HepG2 (cell line): ENCODE measurements around the gene LHPP. TPM values are rescaled to one million over a fixed set of nuclear protein-coding genes. Genes with fewer than 3 reads are reported as not detected.

ENCODE experiments used
- GTF3A ChIP-seq: sonication (generic); formaldehyde crosslinking; conservative IDR thresholded peaks from 2 replicates; pipeline ENCODE4 v1.4.0; 2020; ENCODE audit warnings: mild to moderate bottlenecking, missing genetic modification reagents
- HIVEP1 ChIP-seq: sonication (generic); formaldehyde crosslinking; IDR thresholded peaks from 2 replicates; pipeline ENCODE4 v1.4.0; 2020; ENCODE audit warnings: mild to moderate bottlenecking, missing genetic modification reagents
- IRX3 ChIP-seq: sonication (generic); formaldehyde crosslinking; IDR thresholded peaks from 2 replicates; pipeline ENCODE4 v1.8.1; 2023; ENCODE audit warnings: mild to moderate bottlenecking, low read depth, missing genetic modification reagents, borderline replicate concordance
- KAT2B ChIP-seq: fragments of 150-350 bp; IDR thresholded peaks from 2 replicates; pipeline ENCODE4 v1.6.1; 2014; ENCODE audit warnings: low read depth, low read length, borderline replicate concordance
- NFAT5 ChIP-seq: sonication (generic); formaldehyde crosslinking; IDR thresholded peaks from 2 replicates; pipeline ENCODE4 v1.4.0; 2020; ENCODE audit warnings: missing genetic modification reagents
- SAP130 ChIP-seq: IDR thresholded peaks from 2 replicates; pipeline ENCODE4 v1.6.1; 2016; ENCODE audit warnings: low read depth
- SMYD3 ChIP-seq: sonication (generic); formaldehyde crosslinking; IDR thresholded peaks from 2 replicates; pipeline ENCODE4 v1.8.1; 2023; ENCODE audit warnings: mild to moderate bottlenecking, missing genetic modification reagents
- SRSF1 ChIP-seq: fragments of 200-400 bp; formaldehyde crosslinking; optimal IDR thresholded peaks from 2 replicates; pipeline ENCODE3; 2017; ENCODE audit warnings: mild to moderate bottlenecking, low read depth, low read length, moderate library complexity
- ZBTB20 ChIP-seq: sonication (generic); formaldehyde crosslinking; IDR thresholded peaks from 2 replicates; pipeline ENCODE4 v1.8.1; 2023; ENCODE audit warnings: missing genetic modification reagents, low read depth, mild to moderate bottlenecking, borderline replicate concordance
- ZNF350 ChIP-seq: sonication (generic); formaldehyde crosslinking; IDR thresholded peaks from 2 replicates; pipeline ENCODE4 v1.4.0; 2020; ENCODE audit warnings: mild to moderate bottlenecking, low read depth, missing genetic modification reagents, borderline replicate concordance
- ZNF382 ChIP-seq: sonication (generic); formaldehyde crosslinking; IDR thresholded peaks from 2 replicates; pipeline ENCODE4 v1.5.0; 2020; ENCODE audit warnings: missing genetic modification reagents, mild to moderate bottlenecking, borderline replicate concordance
- polyA plus RNA-seq, 8 experiments: library from polyadenylated mRNA; depleted of rRNA in 3 of 8; stranded (reverse) in 7 of 8; unstranded in 1 of 8; fragments of >200 nt; fragmentation: Illumina TruSeq in 4 of 8; extraction: Trizol in 4 of 8; gene quantifications; 2 replicates each; pipeline versions ENCODE4 v1.2.1 to v1.2.3, GENCODE V29; 2011 to 2016; ENCODE audit warnings: low read depth in 4 of 8, missing spikeins in 1 of 8, mixed read lengths in 1 of 8; ENCODE audit not compliant: insufficient read depth in 1 of 8
- total RNA-seq, 5 experiments: library from RNA; depleted of rRNA; stranded (reverse); fragments of >200 nt; fragmentation: Illumina TruSeq; extraction: Trizol; gene quantifications; 2 replicates each; pipeline ENCODE4 v1.2.3, GENCODE V29; 2016; ENCODE audit warnings: low read depth in 1 of 5

LHPP gene
- total and polyA plus RNA-seq, 2 of the 13 experiments (the other 11 are each of a cell fraction or from before 2014, with no cell fraction given), result 5.2 to 13.1 TPM

- TF ChIP-seq KAT2B (no peak), GTF3A (no peak), SMYD3 (CRISPR knock-in tag) (no peak), ZNF382 (CRISPR knock-in tag) (no peak), HIVEP1 (CRISPR knock-in tag) (0 out of 2 replicates have a peak, but pooled peaks have one; percentile 27), ZNF350 (CRISPR knock-in tag) (no peak), IRX3 (CRISPR knock-in tag) (no peak), NFAT5 (CRISPR knock-in tag) (no peak), ZBTB20 (CRISPR knock-in tag) (no peak), SRSF1 (peak; percentile 37), SAP130 (CRISPR knock-in tag) (no peak)
Measured at GRCh38 chr10:124468624-124469023, 7.0 kb downstream of the LHPP start (continued).
